PC-3 (cell line): ENCODE data around the gene DEFB112.

Source experiments
- CTCF ChIP-seq: fragments of 300-600 bp; sonication (generic); conservative IDR thresholded peaks from 2 replicates; pipeline ENCODE4 v1.5.1; 2017; ENCODE audit warnings: antibody characterized with exemption, low read depth, mild to moderate bottlenecking, low read length
- EZH2 ChIP-seq: fragments of 300-600 bp; sonication (generic); IDR thresholded peaks from one replicate; pipeline ENCODE4 v1.6.1; 2017; ENCODE audit warnings: antibody characterized with exemption, mild to moderate bottlenecking, low read length; ENCODE audit not compliant: unreplicated experiment

- TF ChIP-seq CTCF (no peak), EZH2 (no peak)
Measured at GRCh38 chr6:50089911-50090310, 40.2 kb upstream of the DEFB112 start.
